ENCODE results near the gene BORCS8. TPM values are rescaled to one million over a fixed set of nuclear protein-coding genes. Genes with fewer than 3 reads are reported as not detected.

BORCS8 gene
- total RNA-seq, 1 experiment from 2014 or later, result 25.4 TPM

- DNase-seq (ENCODE audit: unreplicated experiment), result no peak
- H3K9me3 Mint-ChIP-seq (ENCODE audit: unreplicated experiment), result no peaks in the 10 kb centered on the region
- ChIA-PET CTCF (interaction anchor here (0.5 to 1.7 kb wide), 9 partner anchors 12 to 343 kb away, joined by 3 to 7 read pairs (median 4); no protein-coding TSS in a partner anchor), POLR2A (interaction anchor here (1.2 kb wide), 1 partner anchor 12 kb away, joined by 5 read pairs; no protein-coding TSS in a partner anchor)
- no peak overlapping the region for H3K27ac Mint-ChIP-seq (ENCODE audit: low read depth, unreplicated experiment)
- intact Hi-C loops (cut with micrococcal nuclease), result no loop called here
- no peaks in the 10 kb centered on the region for H3K4me1 Mint-ChIP-seq (ENCODE audit: insufficient read depth, unreplicated experiment)
- H3K36me3 Mint-ChIP-seq (ENCODE audit: insufficient read depth, unreplicated experiment), result peaks cover 6% of the 10 kb centered on the region
- H3K4me3 Mint-ChIP-seq (ENCODE audit: unreplicated experiment), result no peak overlapping the region
- H3K27me3 Mint-ChIP-seq (ENCODE audit: insufficient read depth, unreplicated experiment), result no peaks in the 10 kb centered on the region
- BruUV-seq (replicated peaks), result no TSS peak
- TF ChIP-seq, protein P1, sequence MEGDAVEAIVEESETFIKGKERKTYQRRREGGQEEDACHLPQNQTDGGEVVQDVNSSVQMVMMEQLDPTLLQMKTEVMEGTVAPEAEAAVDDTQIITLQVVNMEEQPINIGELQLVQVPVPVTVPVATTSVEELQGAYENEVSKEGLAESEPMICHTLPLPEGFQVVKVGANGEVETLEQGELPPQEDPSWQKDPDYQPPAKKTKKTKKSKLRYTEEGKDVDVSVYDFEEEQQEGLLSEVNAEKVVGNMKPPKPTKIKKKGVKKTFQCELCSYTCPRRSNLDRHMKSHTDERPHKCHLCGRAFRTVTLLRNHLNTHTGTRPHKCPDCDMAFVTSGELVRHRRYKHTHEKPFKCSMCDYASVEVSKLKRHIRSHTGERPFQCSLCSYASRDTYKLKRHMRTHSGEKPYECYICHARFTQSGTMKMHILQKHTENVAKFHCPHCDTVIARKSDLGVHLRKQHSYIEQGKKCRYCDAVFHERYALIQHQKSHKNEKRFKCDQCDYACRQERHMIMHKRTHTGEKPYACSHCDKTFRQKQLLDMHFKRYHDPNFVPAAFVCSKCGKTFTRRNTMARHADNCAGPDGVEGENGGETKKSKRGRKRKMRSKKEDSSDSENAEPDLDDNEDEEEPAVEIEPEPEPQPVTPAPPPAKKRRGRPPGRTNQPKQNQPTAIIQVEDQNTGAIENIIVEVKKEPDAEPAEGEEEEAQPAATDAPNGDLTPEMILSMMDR (IDR thresholded peaks at IDR 0.05; ENCODE audit: unreplicated experiment), result no peak
These were observed 44.6 kb downstream of the BORCS8 start for GRCh38 chr19:19147344-19147743.

- intact Hi-C loops (cut with micrococcal nuclease), result loop anchor here (1.0 kb wide), 3 partner anchors 195 to 343 kb away; no protein-coding TSS in a partner anchor
- TF ChIP-seq, protein P1 (IDR thresholded peaks at IDR 0.05; ENCODE audit: unreplicated experiment), result no peak
- Mint-ChIP-seq H3K36me3 (ENCODE audit: insufficient read depth, unreplicated experiment) (peaks cover 6% of the 10 kb centered on the region), H3K9me3 (ENCODE audit: unreplicated experiment) (no peaks in the 10 kb centered on the region), H3K27ac (ENCODE audit: low read depth, unreplicated experiment) (no peak overlapping the region), H3K4me3 (ENCODE audit: unreplicated experiment) (no peak overlapping the region), H3K4me1 (ENCODE audit: insufficient read depth, unreplicated experiment) (no peaks in the 10 kb centered on the region), H3K27me3 (ENCODE audit: insufficient read depth, unreplicated experiment) (no peaks in the 10 kb centered on the region)
- BruUV-seq (replicated peaks), result no TSS peak
- CTCF ChIA-PET, result interaction anchor here (0.5 to 1.7 kb wide), 8 partner anchors 10 to 141 kb away, joined by 3 to 25 read pairs (median 4); no protein-coding TSS in a partner anchor
- POLR2A ChIA-PET, result interaction anchor here (1.2 kb wide), 1 partner anchor 12 kb away, joined by 5 read pairs; no protein-coding TSS in a partner anchor
- DNase-seq (ENCODE audit: unreplicated experiment), result no peak
These were observed 45.1 kb downstream of the BORCS8 start for GRCh38 chr19:19146865-19147264.

DNA sequence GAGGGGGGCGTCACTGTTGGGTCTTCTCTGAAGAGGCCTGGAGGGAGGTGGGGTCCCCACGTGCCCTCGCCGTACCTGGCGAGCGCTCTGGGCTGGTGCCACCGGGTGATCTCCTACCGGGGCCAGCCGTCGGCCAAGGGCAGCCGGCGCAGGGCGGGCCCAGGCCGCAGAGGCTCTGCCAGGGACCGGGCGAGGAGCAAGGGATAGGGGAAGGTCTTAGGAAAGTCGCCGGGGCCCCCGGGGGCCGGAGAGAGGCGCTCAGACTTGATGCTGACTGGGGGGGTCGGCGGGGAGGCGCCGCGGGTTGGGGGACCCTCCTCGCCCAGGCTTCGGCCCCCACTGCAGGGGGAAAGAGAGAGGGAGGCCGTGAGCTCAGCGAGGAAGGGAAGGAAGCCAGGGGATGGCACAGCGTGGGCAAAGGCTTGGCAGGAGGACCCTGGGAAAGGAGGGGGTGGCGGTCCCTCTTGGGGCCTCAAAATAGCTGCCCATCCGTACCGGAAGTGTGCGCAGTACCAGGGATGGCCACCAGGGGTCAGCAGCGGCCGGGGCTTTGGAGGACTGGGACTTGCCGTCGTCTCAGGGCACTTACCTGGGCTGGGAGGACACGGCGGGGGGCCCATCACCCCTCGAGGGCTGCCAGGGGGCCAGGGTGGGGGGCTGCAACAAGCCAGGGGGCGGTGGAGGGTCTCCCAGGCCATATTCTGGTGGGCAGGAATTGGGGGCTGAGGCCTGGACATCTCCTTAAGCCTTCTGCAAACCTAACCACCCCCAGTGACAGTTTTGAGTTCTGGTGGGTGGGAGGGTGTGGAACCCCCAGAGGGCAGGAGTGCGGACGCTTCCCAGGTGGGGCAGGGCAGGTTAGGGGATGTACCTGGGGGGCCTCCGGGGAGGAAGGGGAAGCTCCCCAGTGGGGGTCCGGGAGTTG is 46.0 kb downstream of the BORCS8 start:
- no peaks in the 10 kb centered on the region for H3K27me3 Mint-ChIP-seq (ENCODE audit: insufficient read depth, unreplicated experiment)
- peak; percentile 73 for DNase-seq (ENCODE audit: unreplicated experiment)
- intact Hi-C loops (cut with micrococcal nuclease), result loop anchor here (1.0 kb wide), 3 partner anchors 196 to 344 kb away; no protein-coding TSS in a partner anchor
- H3K27ac Mint-ChIP-seq (ENCODE audit: low read depth, unreplicated experiment), result no peak overlapping the region
- no peaks in the 10 kb centered on the region for H3K4me1 Mint-ChIP-seq (ENCODE audit: insufficient read depth, unreplicated experiment)
- CTCF ChIA-PET, result interaction anchor here (0.5 to 1.7 kb wide), 22 partner anchors 10 to 344 kb away, joined by 3 to 25 read pairs (median 3); no protein-coding TSS in a partner anchor
- no peaks in the 10 kb centered on the region for H3K9me3 Mint-ChIP-seq (ENCODE audit: unreplicated experiment)
- H3K36me3 Mint-ChIP-seq (ENCODE audit: insufficient read depth, unreplicated experiment), result peaks cover 6% of the 10 kb centered on the region
- no TSS peak for BruUV-seq (replicated peaks)
- TF ChIP-seq, protein P1 (IDR thresholded peaks at IDR 0.05; ENCODE audit: unreplicated experiment), result peak; percentile 95
- POLR2A ChIA-PET, result no interaction called here
- H3K4me3 Mint-ChIP-seq (ENCODE audit: unreplicated experiment), result no peak overlapping the region

- intact Hi-C loops (cut with micrococcal nuclease), result no loop called here
- no TSS peak for BruUV-seq (replicated peaks)
- H3K9me3 Mint-ChIP-seq (ENCODE audit: unreplicated experiment), result no peaks in the 10 kb centered on the region
- ChIA-PET CTCF (interaction anchor here (0.5 to 1.5 kb wide), 18 partner anchors 12 to 345 kb away, joined by 3 to 25 read pairs (median 4); no protein-coding TSS in a partner anchor), POLR2A (no interaction called here)
- H3K4me1 Mint-ChIP-seq (ENCODE audit: insufficient read depth, unreplicated experiment), result no peaks in the 10 kb centered on the region
- no peak for DNase-seq (ENCODE audit: unreplicated experiment)
- no peak overlapping the region for H3K4me3 Mint-ChIP-seq (ENCODE audit: unreplicated experiment)
- H3K36me3 Mint-ChIP-seq (ENCODE audit: insufficient read depth, unreplicated experiment), result peaks cover 6% of the 10 kb centered on the region
- no peak overlapping the region for H3K27ac Mint-ChIP-seq (ENCODE audit: low read depth, unreplicated experiment)
- no peaks in the 10 kb centered on the region for H3K27me3 Mint-ChIP-seq (ENCODE audit: insufficient read depth, unreplicated experiment)
- TF ChIP-seq, protein P1 (IDR thresholded peaks at IDR 0.05; ENCODE audit: unreplicated experiment), result no peak
These were observed 46.7 kb downstream of the BORCS8 start for GRCh38 chr19:19145281-19145680.
